Cardiac muscle cell (in vitro differentiated cells and primary cell): ENCODE results near the gene SPRING1. TPM values are rescaled to one million over a fixed set of nuclear protein-coding genes. Genes with fewer than 3 reads are reported as not detected.

Source experiments
- DNase-seq, 2 donors: peaks; one replicate each; pipeline versions ENCODE4 v3.0.0 to v3.0.0-alpha.2; 2010 to 2017; ENCODE audit warnings: low read depth in 1 of 2, low spot score in 1 of 2
- H3K27ac ChIP-seq: fragments of 200-600 bp; sonication (generic); 2 replicates; pipeline ENCODE4 v1.5.1; 2016
- H3K27me3 ChIP-seq: fragments of 200-600 bp; sonication (generic); 2 replicates; pipeline ENCODE4 v1.6.0; 2016; ENCODE audit warnings: control low read depth
- H3K36me3 ChIP-seq: fragments of 200-600 bp; sonication (generic); 2 replicates; pipeline ENCODE4 v1.5.1; 2016; ENCODE audit warnings: control low read depth
- H3K4me1 ChIP-seq: fragments of 200-600 bp; sonication (generic); 2 replicates; pipeline ENCODE4 v1.8.1; 2017; ENCODE audit warnings: low read depth, mild to moderate bottlenecking, mixed run types
- H3K4me3 ChIP-seq: fragments of 200-600 bp; sonication (generic); 2 replicates; pipeline ENCODE4 v1.5.1; 2016; ENCODE audit warnings: mild to moderate bottlenecking
- H3K9me3 ChIP-seq: fragments of 200-600 bp; sonication (generic); 2 replicates; pipeline ENCODE4 v1.5.1; 2017; ENCODE audit warnings: low read depth, mild to moderate bottlenecking, control low read depth
- CTCF ChIP-seq: IDR thresholded peaks from 2 replicates; pipeline ENCODE4 v1.5.1; 2012; ENCODE audit warnings: low read depth, mild to moderate bottlenecking, low read length
- polyA plus RNA-seq: library from polyadenylated mRNA; unstranded; fragments of >200 nt; fragmentation: Nextera tagmentation; extraction: Ambion mirVana; gene quantifications from 2 replicates; pipeline ENCODE4 v1.2.1, GENCODE V29; 2016
- total RNA-seq: library from RNA; depleted of rRNA; stranded (reverse); fragments of >200 nt; gene quantifications from 2 replicates; pipeline ENCODE4 v1.2.3, GENCODE V29; 2016

SPRING1 gene
- total and polyA plus RNA-seq, 2 experiments from 2014 or later = 14.2 to 23.5 TPM

- no peak for DNase-seq
- no peak for TF ChIP-seq CTCF
- Histone ChIP-seq H3K27ac (no peak overlapping the region), H3K27me3 (no peaks in the 10 kb centered on the region), H3K4me3 (no peak overlapping the region), H3K36me3 (no peaks in the 10 kb centered on the region), H3K9me3 (no peaks in the 10 kb centered on the region), H3K4me1 (no peaks in the 10 kb centered on the region)
These were observed 39.4 kb upstream of the SPRING1 start for GRCh38 chr12:116777245-116777644.

- Histone ChIP-seq H3K27ac (no peak overlapping the region), H3K4me1 (no peaks in the 10 kb centered on the region), H3K36me3 (no peaks in the 10 kb centered on the region), H3K9me3 (no peaks in the 10 kb centered on the region), H3K4me3 (no peak overlapping the region), H3K27me3 (no peaks in the 10 kb centered on the region)
- TF ChIP-seq CTCF = no peak
- no peak for DNase-seq
These were observed 36.2 kb upstream of the SPRING1 start for GRCh38 chr12:116774020-116774419.

- Histone ChIP-seq H3K36me3 (no peaks in the 10 kb centered on the region), H3K4me3 (no peak overlapping the region), H3K27me3 (no peaks in the 10 kb centered on the region), H3K4me1 (no peaks in the 10 kb centered on the region), H3K9me3 (no peaks in the 10 kb centered on the region), H3K27ac (no peak overlapping the region)
- DNase-seq = no peak
- TF ChIP-seq CTCF = peak; percentile 4
These were observed 35.4 kb upstream of the SPRING1 start for GRCh38 chr12:116773276-116773731.

- Histone ChIP-seq H3K4me1 (no peaks in the 10 kb centered on the region), H3K9me3 (no peaks in the 10 kb centered on the region), H3K4me3 (no peak overlapping the region), H3K36me3 (no peaks in the 10 kb centered on the region), H3K27ac (no peak overlapping the region), H3K27me3 (no peaks in the 10 kb centered on the region)
- TF ChIP-seq CTCF = no peak
- DNase-seq = no peak
These were observed 33.8 kb upstream of the SPRING1 start for GRCh38 chr12:116771651-116772050.

- TF ChIP-seq CTCF = no peak
- no peaks in the 10 kb centered on the region for H3K36me3 ChIP-seq
- H3K27me3 ChIP-seq = no peaks in the 10 kb centered on the region
- H3K27ac ChIP-seq = no peak overlapping the region
- no peaks in the 10 kb centered on the region for H3K9me3 ChIP-seq
- no peak for DNase-seq
- H3K4me3 ChIP-seq = no peak overlapping the region
- H3K4me1 ChIP-seq = no peaks in the 10 kb centered on the region
These were observed 28.9 kb upstream of the SPRING1 start for GRCh38 chr12:116766746-116767145.

GRCh38 chr12:116766285-116766684 lies 28.4 kb upstream of the SPRING1 start:
- H3K4me1 ChIP-seq = no peaks in the 10 kb centered on the region
- no peak overlapping the region for H3K27ac ChIP-seq
- no peak for DNase-seq
- no peaks in the 10 kb centered on the region for H3K36me3 ChIP-seq
- H3K27me3 ChIP-seq = no peaks in the 10 kb centered on the region
- no peaks in the 10 kb centered on the region for H3K9me3 ChIP-seq
- TF ChIP-seq CTCF = no peak
- H3K4me3 ChIP-seq = no peak overlapping the region
